RPMI7951 (cell line): Measurements from ENCODE around the gene CELF4. TPM values are rescaled to one million over a fixed set of nuclear protein-coding genes. Genes with fewer than 3 reads are reported as not detected.

Source experiments
- DNase-seq: peaks from one replicate; pipeline ENCODE4 v3.0.0-alpha.2; 2012; ENCODE audit warnings: low read depth
- total RNA-seq: library from RNA; depleted of rRNA; stranded (reverse); fragments of >200 nt; shearing (Covaris generic); gene quantifications from 2 replicates; pipeline ENCODE4 v1.2.3, GENCODE V29; 2014

The CELF4 gene
- total RNA-seq, 1 experiment from 2014 or later = not detected

DNA sequence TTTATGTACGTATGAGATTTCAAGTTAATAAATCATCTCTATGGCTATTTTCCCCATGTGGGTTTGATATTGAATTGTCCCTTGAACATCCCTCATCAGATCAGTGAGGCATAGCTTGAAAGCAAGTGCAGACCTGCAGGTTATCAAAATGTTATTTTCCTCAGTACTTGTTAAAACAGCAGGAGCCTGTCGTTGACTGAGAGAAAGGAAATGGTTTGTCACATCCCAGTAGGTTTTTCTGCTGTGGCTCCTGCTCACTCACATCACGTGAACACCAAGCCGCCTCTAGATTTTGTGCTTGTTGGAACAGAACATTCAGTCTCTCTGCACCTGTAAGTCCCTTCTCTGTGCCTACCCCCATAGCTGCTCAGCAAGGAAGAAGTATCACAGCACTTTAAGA is 340.3 kb downstream of the CELF4 start:
- DNase-seq = no peak

DNA sequence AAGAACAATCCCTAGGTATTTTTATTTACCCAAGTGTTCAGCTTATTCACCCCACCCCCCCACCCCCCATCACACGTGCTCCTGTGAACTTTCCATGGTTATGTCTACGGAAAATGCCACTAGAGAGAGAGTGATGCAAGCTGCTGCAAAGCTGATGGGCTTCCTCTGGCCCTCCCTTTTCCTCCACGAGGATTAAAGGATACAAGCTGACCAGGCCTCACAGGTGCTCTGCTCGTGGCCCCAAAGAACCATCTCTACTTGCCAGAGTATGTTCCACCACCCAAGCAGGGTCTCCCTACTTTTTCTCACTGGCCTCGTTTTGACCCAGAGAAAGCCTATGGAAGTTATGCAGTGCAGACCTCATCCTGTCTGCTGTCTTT is 342.6 kb downstream of the CELF4 start:
- DNase-seq = no peak

DNA sequence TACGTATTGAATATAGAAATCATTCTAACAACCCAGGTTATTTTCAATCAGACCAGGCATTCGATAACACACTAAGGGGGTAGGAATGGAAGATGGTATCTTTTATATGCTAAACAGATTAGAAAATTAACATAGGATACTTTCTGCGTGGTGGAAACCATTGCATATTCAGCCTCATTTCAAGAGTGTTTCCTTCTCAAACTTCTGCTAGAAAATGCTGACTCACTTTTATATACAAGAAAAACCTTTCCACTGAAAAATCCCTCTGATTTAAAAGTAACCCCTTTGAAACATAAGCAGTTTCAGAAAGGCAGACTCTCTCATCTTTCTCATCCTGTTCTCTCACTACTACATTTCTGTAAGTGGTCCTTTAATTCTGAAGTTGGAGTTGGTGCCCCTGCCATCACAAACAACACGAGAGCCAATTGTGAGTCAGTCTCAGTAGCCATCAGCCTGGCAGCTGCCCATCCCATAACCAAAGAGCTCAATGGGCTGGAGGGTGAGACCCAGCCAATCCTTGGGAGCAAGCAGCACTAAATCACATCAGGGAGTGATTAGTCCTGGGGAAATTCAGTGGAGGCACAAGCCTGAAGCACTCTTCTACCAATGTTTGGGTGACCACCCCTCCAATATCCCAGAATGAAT is 343.1 kb downstream of the CELF4 start:
- DNase-seq = no peak

DNA sequence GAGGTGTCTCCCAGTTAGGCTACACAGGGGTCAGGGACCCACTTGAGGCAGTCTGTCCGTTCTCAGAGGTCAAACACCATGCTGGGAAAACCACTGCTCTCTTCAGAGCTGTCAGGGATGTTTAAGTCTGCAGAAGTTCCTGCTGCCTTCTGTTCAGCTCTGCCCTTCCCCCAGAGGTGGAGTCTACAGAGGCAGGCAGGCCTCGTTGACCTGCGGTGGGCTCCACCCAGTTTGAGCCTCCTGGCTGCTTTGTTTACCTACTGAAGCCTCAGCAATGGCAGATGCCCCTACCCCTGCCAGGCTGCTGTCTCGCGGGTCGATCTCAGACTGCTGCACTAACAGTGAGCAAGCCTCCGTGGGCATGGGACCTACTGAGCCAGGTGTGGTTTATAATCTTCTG is 346.3 kb downstream of the CELF4 start:
- DNase-seq = no peak

DNA sequence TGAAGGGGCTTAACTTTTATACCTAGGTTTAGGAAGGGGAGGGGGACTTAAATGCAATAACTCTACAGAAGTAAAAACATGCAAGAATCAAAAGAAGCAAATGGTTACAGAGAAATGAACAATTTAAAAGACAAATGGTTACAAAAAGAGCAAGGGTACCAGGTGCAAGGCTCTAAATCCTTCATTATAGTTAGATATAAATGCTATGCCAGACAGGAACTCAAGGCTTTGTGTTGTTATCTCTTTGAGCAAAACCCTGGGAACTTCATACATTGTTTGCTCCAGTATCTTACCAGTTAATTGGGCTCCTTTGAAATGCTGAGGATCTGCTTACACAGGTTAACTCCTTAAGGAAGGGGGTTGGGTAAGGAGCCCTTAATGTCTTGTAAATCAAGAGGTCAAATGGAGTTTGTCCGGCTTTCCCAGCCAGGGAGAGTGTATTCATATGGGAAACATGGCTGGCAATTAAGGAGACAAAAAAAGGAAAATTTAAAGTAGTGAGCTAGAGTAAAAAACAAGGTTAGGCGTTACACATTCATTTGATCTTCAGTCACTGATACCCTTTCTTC is 347.5 kb downstream of the CELF4 start:
- no peak for DNase-seq

DNA sequence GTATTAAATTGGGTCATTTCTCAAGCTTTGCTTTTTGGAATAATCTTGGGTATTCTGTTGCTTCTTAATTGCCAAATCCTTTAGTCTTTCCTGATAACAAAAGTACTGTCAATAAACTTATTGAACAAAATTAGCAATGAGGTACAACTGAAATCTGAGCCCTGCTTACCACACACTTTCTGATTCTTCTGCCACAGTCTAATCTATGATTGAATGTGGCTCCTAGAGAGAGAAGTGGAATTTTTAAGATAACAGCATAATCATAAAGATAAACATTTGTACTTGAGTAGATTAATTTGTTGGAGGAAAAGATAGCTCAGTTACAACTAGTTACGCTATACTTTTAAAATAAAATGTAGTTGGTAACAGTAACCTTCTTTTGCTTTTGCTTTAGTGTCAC is 354.8 kb downstream of the CELF4 start:
- no peak for DNase-seq

DNA sequence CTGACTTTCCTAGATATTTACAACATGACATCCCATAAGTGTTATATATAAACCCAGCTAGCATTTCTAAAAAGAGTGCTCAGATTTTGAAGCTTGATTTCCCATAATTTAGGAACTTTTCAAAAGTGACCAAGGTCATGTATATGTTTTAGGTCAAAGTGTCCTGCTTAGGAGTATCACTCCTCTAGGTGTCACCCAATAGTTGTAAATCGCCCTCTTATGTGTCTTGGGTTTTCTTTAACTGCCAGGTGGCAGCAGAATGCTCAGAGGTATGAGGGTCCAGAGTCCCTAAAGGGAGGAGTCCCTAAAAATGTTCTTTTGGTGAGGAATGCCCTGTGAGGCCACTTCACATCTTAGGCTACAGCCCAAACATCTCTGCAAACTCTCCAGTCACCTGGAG is 358.3 kb downstream of the CELF4 start:
- DNase-seq = no peak

DNA sequence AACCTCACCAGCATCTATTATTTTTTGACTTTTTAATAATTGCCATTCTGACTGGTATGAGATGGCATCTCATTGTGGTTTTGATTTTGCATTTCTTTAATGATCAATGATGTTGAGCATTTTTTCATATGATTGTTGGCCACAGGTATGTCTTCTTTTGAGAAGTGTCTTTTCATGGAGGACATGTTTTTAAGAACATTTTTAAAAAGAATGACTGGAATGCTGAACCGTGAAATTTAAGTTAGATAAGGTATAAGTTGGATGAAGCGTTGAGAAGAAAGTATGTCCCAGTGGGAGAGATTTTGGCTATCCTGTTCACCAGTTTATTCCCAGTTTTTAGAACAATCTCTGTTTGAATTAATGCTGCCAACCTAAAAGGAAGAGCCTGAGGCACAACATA is 365.9 kb downstream of the CELF4 start:
- no peak for DNase-seq
